Epithelial cell of esophagus (primary cell): ENCODE measurements around the gene C1orf122.

Experiments used
- DNase-seq: peaks from one replicate; pipeline ENCODE4 v3.0.0; 2010; ENCODE audit warnings: low read depth
- H3K4me3 ChIP-seq: 2 replicates; pipeline ENCODE4 v1.5.1; 2011; ENCODE audit warnings: mild to moderate bottlenecking, low read length, control low read depth
- TF ChIP-seq, protein P1 (sequence below): IDR thresholded peaks from 2 replicates; pipeline ENCODE4 v1.5.1; 2011; ENCODE audit warnings: low read depth, mild to moderate bottlenecking, low read length, control low read depth, inconsistent platforms; ENCODE audit not compliant: insufficient read depth; ENCODE audit errors: missing control alignments

C1orf122 gene

DNA sequence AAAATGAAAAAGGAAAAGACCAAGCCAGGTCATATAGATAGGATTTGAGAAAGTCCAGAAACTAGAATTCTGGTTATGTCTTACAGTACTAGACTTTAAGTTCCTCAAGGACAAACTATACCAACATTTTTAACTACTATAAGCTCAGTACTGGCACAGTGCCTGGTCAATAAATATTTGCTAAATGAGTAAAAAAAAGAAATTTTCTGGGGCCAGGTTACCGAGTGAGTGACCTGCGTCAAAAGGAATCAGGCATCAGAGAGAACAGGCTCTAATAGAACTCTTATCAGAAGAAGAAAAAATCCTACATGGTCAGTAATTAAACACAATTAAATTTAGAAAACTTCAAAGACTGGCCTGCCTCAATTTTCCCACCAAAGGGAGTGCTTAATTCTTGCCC is 24.2 kb downstream of the C1orf122 start:
- no peak overlapping the region for H3K4me3 ChIP-seq
- DNase-seq = no peak
- TF ChIP-seq, protein P1, sequence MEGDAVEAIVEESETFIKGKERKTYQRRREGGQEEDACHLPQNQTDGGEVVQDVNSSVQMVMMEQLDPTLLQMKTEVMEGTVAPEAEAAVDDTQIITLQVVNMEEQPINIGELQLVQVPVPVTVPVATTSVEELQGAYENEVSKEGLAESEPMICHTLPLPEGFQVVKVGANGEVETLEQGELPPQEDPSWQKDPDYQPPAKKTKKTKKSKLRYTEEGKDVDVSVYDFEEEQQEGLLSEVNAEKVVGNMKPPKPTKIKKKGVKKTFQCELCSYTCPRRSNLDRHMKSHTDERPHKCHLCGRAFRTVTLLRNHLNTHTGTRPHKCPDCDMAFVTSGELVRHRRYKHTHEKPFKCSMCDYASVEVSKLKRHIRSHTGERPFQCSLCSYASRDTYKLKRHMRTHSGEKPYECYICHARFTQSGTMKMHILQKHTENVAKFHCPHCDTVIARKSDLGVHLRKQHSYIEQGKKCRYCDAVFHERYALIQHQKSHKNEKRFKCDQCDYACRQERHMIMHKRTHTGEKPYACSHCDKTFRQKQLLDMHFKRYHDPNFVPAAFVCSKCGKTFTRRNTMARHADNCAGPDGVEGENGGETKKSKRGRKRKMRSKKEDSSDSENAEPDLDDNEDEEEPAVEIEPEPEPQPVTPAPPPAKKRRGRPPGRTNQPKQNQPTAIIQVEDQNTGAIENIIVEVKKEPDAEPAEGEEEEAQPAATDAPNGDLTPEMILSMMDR = no peak

DNA sequence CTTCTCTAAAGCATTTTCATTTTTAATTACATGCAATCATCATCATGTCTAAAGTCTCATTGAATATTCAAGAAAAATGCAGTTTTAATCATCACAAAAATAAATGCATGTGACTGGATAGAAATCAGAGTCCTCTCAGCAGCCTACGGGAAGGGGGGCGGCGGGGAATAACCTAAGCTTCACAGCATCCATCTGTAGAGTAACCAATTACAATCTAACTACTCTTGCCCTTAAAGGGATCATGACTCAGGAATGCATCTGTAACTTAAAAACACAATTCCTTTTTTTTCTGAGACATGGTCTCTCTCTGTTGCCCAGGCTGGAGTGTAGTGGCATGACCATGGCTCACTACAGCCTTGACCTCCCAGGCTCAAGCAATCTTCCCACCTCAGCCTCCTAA is 29.2 kb downstream of the C1orf122 start:
- H3K4me3 ChIP-seq = no peak overlapping the region
- TF ChIP-seq, protein P1 = no peak
- no peak for DNase-seq

DNA sequence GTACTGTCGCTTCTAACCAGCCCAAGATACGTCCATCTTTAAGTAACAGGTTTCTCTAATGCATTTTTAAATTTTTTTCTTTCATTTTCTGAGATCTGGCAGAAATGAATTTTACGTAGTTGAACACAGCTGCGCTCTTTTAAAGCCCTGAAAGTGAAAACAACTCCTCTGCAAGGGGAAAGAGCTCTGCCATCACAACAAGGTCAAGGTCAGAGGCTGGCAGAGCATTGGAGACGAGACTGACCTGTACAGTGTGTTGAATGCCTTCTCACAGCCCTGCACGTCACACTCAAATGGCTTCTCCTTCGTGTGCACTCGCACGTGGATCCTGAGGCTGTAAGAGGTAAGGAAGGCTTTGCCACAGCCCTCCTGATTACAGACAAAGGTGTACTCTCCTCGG is 32.1 kb downstream of the C1orf122 start:
- TF ChIP-seq, protein P1 = no peak
- H3K4me3 ChIP-seq = no peak overlapping the region
- DNase-seq = no peak

DNA sequence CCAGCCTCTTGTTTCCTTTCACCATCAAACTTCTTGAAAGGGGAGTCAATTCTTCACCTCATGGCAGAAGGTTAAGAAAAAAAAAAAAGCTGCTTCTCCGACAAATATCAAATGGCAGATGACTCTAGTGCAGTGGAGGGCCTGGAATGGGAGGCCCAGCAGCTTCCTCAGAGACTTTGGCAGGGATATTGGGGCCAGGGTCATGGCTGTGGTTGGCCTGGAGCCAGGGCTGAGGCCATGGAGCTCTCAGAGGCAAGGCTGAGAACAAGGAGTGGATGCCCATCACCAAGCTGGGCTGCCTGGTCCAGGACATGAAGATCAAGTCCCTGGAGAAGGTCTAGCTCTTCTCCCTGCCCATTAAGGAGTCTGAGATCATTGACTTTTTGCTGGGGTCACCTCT is 33.1 kb downstream of the C1orf122 start:
- DNase-seq = no peak
- no peak overlapping the region for H3K4me3 ChIP-seq
- TF ChIP-seq, protein P1 = no peak

DNA sequence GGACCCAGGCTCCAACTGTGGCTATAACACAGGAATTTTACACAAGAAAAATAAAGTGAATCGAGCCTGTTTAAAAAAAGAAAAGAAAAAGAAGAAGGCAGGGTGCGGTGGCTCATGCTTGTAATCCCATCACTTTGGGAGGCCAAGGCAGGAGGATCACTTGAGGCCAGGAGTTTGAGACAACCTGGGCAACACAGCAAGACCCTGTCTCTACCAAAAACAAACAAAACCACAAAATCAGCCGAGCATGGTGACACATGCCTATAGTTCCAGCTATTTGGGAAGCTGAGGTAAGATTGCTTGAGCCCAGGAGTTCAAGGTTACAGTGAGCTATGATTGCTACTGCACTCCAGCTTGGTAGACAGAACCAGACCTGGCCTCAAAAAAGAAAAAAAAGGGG is 34.1 kb downstream of the C1orf122 start:
- TF ChIP-seq, protein P1 = no peak
- DNase-seq = no peak
- H3K4me3 ChIP-seq = no peak overlapping the region

DNA sequence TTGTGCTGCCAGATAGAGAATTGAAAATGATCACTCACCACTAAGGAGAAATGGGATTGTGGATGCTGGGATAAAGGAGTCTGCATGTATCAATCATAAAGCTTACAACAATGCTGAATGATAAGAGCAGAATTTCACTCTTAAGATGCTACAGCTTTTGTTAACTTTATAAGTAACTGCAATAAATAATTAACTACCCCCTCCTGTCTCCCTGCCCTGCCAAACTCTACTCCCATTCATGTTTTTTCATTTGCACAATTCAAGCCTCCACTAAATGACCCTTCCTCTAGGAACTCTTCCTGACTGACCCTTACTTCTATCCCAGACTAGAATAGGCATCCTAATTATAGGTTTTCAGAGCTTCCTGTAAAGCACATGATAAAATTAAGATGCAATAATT is 36.9 kb downstream of the C1orf122 start:
- TF ChIP-seq, protein P1 = no peak
- no peak overlapping the region for H3K4me3 ChIP-seq
- no peak for DNase-seq

DNA sequence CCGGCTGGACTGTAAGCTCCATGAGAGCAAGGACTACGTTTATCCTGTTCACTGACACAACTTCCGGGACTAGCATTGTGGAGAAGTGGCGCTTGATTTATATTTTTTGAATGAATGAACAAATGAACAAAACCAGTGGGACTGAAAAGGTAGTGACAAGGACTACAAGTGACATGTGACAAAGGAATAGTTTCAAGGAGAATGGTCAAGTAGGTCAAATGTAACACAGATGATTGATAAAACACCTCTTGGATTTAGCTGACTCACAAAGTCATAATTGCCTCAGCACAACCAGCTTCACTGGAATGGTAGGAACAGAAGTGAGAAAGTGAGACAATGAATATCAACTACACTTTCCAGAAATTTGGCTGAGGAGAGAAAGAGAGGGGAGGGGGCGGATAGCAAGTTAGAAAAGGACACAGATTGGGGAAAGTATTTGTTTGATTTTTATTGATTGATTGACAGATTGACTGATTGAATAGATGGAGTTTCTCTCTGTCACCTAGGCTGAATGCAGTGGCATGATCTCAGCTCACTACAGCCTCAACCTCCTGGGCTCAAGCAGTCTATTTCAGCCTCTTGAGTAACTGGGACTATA is 37.6 kb downstream of the C1orf122 start:
- DNase-seq = peak; percentile 23
- H3K4me3 ChIP-seq = no peak overlapping the region
- TF ChIP-seq, protein P1 = no peak
